Measurements from ENCODE around the gene ZC4H2.
A peak's percentile ranks its signal among the peaks of the same experiment; 100 is the strongest.

ZC4H2 gene

GRCh38 chrX:64977830-64978229 lies 1.6 kb upstream of the ZC4H2 start:
- 75% methylated on average over 2 of the region's 3 CpGs for WGBS (ENCODE audit: insufficient coverage)
- ChIA-PET POLR2A (no interaction called here), CTCF (no interaction called here)
- no peak for DNase-seq
- Histone ChIP-seq H3K27me3 (replicated peaks in 2 of 5; ENCODE audit: control insufficient read depth in 4 of 5, insufficient read depth in 5 of 5, low read length in 4 of 5) (no peaks in the 10 kb centered on the region), H3K27ac (ENCODE audit: insufficient read depth in 1 of 2, low read depth in 1 of 2, low read length in 2 of 2, poor library complexity in 1 of 2, severe bottlenecking in 2 of 2) (no peak overlapping the region), H3K9me3 (ENCODE audit: control extremely low read depth in 1 of 5, control insufficient read depth in 4 of 5, insufficient read depth in 2 of 5, low read depth in 1 of 5, low read length in 4 of 5) (no peaks in the 10 kb centered on the region), H3K4me3 (ENCODE audit: control insufficient read depth in 1 of 7, extremely low read depth in 1 of 7, insufficient read depth in 4 of 7, low read depth in 2 of 7, low read length in 6 of 7) (no peak overlapping the region), H3K36me3 (ENCODE audit: control insufficient read depth in 4 of 4, insufficient read depth in 4 of 4, low read length in 3 of 4) (no peaks in the 10 kb centered on the region), H3K4me1 (ENCODE audit: control extremely low read depth in 1 of 4, control insufficient read depth in 4 of 4, insufficient read depth in 4 of 4, low read length in 3 of 4) (peaks cover 2 to 12% (median 5%) of the 10 kb centered on the region in 4 experiments)

DNA sequence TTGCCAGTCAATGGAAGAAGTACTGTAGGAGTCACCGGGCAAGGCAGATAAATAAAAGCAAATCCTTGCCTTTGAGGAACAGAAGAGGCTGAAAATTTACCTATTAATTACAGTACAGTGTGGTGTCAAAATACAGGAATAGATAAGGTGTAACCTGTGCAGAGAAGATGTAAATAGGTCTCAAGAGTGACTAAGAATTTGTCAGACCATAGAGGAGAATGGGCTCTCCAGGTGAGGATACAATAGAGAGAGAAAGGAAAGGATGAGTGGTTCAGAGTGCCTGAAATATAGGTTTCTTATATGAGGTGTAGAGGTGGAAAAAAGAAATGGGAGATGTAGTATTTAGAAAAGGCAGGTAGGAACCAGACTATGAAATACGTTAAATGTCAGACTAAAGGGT lies 801 bp upstream of the ZC4H2 start:
- no peaks in the 10 kb centered on the region for H3K27me3 ChIP-seq (replicated peaks in 2 of 5; ENCODE audit: control insufficient read depth in 4 of 5, insufficient read depth in 5 of 5, low read length in 4 of 5)
- ChIA-PET CTCF (no interaction called here), POLR2A (no interaction called here)
- H3K36me3 ChIP-seq (ENCODE audit: control insufficient read depth in 4 of 4, insufficient read depth in 4 of 4, low read length in 3 of 4), result peaks cover 0 to 3% (median 0%) of the 10 kb centered on the region in 4 experiments
- peaks cover 2 to 12% (median 5%) of the 10 kb centered on the region in 4 experiments for H3K4me1 ChIP-seq (ENCODE audit: control extremely low read depth in 1 of 4, control insufficient read depth in 4 of 4, insufficient read depth in 4 of 4, low read length in 3 of 4)
- WGBS (ENCODE audit: insufficient coverage), result no CpG with 5 or more reads among the region's 2 CpGs
- peaks cover 0 to 2% (median 0%) of the 10 kb centered on the region in 5 experiments for H3K9me3 ChIP-seq (ENCODE audit: control extremely low read depth in 1 of 5, control insufficient read depth in 4 of 5, insufficient read depth in 2 of 5, low read depth in 1 of 5, low read length in 4 of 5)
- peak overlapping the region in 2 of 7 experiments; percentile 76 to 88 for H3K4me3 ChIP-seq (ENCODE audit: control insufficient read depth in 1 of 7, extremely low read depth in 1 of 7, insufficient read depth in 4 of 7, low read depth in 2 of 7, low read length in 6 of 7)
- DNase-seq, result no peak
- H3K27ac ChIP-seq (ENCODE audit: insufficient read depth in 1 of 2, low read depth in 1 of 2, low read length in 2 of 2, poor library complexity in 1 of 2, severe bottlenecking in 2 of 2), result no peak overlapping the region

DNA sequence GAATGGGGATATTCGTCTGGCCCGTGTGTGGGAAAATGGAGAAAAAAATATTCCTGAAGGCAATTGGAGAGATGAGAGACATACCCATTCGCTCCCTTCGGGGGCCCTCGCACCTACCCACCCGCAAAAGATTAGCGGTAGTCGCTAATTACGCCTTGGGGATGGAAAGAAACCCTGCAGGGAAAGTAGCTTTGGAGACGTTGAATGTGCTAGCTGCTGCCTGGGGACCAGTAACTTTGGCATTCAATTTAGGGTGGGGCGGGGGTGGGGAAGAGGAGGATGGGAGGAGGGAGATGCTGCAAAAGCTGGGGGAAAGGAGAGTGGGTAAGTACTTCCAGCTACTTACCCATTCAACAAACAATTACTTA lies 407 bp upstream of the ZC4H2 start:
- Histone ChIP-seq H3K36me3 (ENCODE audit: control insufficient read depth in 4 of 4, insufficient read depth in 4 of 4, low read length in 3 of 4) (peaks cover 0 to 7% (median 0%) of the 10 kb centered on the region in 4 experiments), H3K9me3 (ENCODE audit: control extremely low read depth in 1 of 5, control insufficient read depth in 4 of 5, insufficient read depth in 2 of 5, low read depth in 1 of 5, low read length in 4 of 5) (peaks cover 0 to 4% (median 0%) of the 10 kb centered on the region in 5 experiments), H3K27me3 (replicated peaks in 2 of 5; ENCODE audit: control insufficient read depth in 4 of 5, insufficient read depth in 5 of 5, low read length in 4 of 5) (no peaks in the 10 kb centered on the region), H3K4me3 (ENCODE audit: control insufficient read depth in 1 of 7, extremely low read depth in 1 of 7, insufficient read depth in 4 of 7, low read depth in 2 of 7, low read length in 6 of 7) (peak overlapping the region; percentile 13 to 88 (median 76)), H3K27ac (ENCODE audit: insufficient read depth in 1 of 2, low read depth in 1 of 2, low read length in 2 of 2, poor library complexity in 1 of 2, severe bottlenecking in 2 of 2) (no peak overlapping the region), H3K4me1 (ENCODE audit: control extremely low read depth in 1 of 4, control insufficient read depth in 4 of 4, insufficient read depth in 4 of 4, low read length in 3 of 4) (peaks cover 2 to 12% (median 5%) of the 10 kb centered on the region in 4 experiments)
- POLR2A ChIA-PET, result no interaction called here
- CTCF ChIA-PET, result no interaction called here
- 40% methylated on average over 1 of the region's 11 CpGs for WGBS (ENCODE audit: insufficient coverage)
- no peak for DNase-seq

DNA sequence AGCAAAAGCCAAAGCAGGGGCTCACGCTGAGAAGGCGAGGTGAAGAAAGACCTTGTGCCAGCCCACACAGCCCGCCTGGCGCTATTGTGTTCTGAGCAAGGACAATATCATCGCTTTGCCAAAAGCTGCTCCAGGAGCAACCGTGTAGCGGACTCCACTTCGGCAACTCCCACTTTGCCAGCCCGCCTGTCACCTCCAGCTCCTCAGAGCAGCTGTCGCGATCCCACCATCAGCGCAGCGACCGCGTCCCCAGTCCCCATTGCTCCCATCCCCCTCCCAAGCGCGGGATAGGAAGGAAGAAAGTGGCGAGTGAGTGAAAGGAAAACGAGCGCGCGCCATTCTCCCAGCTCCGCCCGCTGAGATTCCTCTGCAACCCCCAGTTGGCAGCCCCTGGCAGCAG lies 759 bp downstream of the ZC4H2 start:
- POLR2A ChIA-PET, result no interaction called here
- DNase-seq, result peak; percentile 16 to 59 (median 46)

DNA sequence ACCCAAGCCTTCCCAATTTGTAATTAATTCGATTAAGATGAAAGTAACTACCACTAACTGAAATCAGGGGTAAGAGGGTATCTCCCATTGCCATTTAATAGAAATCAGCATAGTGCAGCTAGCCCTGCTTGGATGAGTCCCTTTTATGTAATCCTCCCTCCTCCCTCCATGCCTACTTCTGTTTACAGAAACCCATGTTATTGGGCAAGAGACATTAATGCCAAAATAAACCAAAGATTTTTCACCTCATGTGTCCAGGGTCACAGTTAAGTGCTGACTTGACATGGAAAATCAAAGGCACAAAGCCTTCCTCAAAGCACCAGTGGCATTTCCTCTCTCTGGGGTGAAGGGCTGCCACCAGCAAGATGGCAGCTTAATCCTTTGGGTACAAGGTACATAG lies 50.8 kb downstream of the ZC4H2 start:
- no peaks in the 10 kb centered on the region for H3K4me1 ChIP-seq (ENCODE audit: control extremely low read depth in 1 of 4, control insufficient read depth in 4 of 4, insufficient read depth in 4 of 4, low read length in 3 of 4)
- no peak for DNase-seq
- H3K27me3 ChIP-seq (replicated peaks in 2 of 5; ENCODE audit: control insufficient read depth in 4 of 5, insufficient read depth in 5 of 5, low read length in 4 of 5), result no peaks in the 10 kb centered on the region
- peaks cover 0 to 3% (median 2%) of the 10 kb centered on the region in 4 experiments for H3K36me3 ChIP-seq (ENCODE audit: control insufficient read depth in 4 of 4, insufficient read depth in 4 of 4, low read length in 3 of 4)
- ChIA-PET POLR2A (no interaction called here), CTCF (no interaction called here)
- no peak overlapping the region for H3K4me3 ChIP-seq (ENCODE audit: control insufficient read depth in 1 of 7, extremely low read depth in 1 of 7, insufficient read depth in 4 of 7, low read depth in 2 of 7, low read length in 6 of 7)
- peaks cover 0 to 3% (median 0%) of the 10 kb centered on the region in 5 experiments for H3K9me3 ChIP-seq (ENCODE audit: control extremely low read depth in 1 of 5, control insufficient read depth in 4 of 5, insufficient read depth in 2 of 5, low read depth in 1 of 5, low read length in 4 of 5)
- no peak overlapping the region for H3K27ac ChIP-seq (ENCODE audit: insufficient read depth in 1 of 2, low read depth in 1 of 2, low read length in 2 of 2, poor library complexity in 1 of 2, severe bottlenecking in 2 of 2)
- no CpG with 5 or more reads among the region's 1 CpG for WGBS (ENCODE audit: insufficient coverage)

More for the DNA sequence above, 759 bp downstream of the ZC4H2 start:
- 22% methylated on average over 15 of the region's 24 CpGs for WGBS (ENCODE audit: insufficient coverage)
- Histone ChIP-seq H3K9me3 (ENCODE audit: control extremely low read depth in 1 of 5, control insufficient read depth in 4 of 5, insufficient read depth in 2 of 5, low read depth in 1 of 5, low read length in 4 of 5) (peaks cover 0 to 4% (median 0%) of the 10 kb centered on the region in 5 experiments), H3K4me3 (ENCODE audit: control insufficient read depth in 1 of 7, extremely low read depth in 1 of 7, insufficient read depth in 4 of 7, low read depth in 2 of 7, low read length in 6 of 7) (peak overlapping the region; percentile 55 to 88 (median 76)), H3K4me1 (ENCODE audit: control extremely low read depth in 1 of 4, control insufficient read depth in 4 of 4, insufficient read depth in 4 of 4, low read length in 3 of 4) (peaks cover 2 to 12% (median 5%) of the 10 kb centered on the region in 4 experiments), H3K36me3 (ENCODE audit: control insufficient read depth in 4 of 4, insufficient read depth in 4 of 4, low read length in 3 of 4) (peaks cover 0 to 8% (median 1%) of the 10 kb centered on the region in 4 experiments), H3K27me3 (replicated peaks in 2 of 5; ENCODE audit: control insufficient read depth in 4 of 5, insufficient read depth in 5 of 5, low read length in 4 of 5) (no peaks in the 10 kb centered on the region), H3K27ac (ENCODE audit: insufficient read depth in 1 of 2, low read depth in 1 of 2, low read length in 2 of 2, poor library complexity in 1 of 2, severe bottlenecking in 2 of 2) (no peak overlapping the region)
- CTCF ChIA-PET, result no interaction called here

- POLR2A ChIA-PET, result no interaction called here
- Histone ChIP-seq H3K4me1 (ENCODE audit: control extremely low read depth in 1 of 4, control insufficient read depth in 4 of 4, insufficient read depth in 4 of 4, low read length in 3 of 4) (no peaks in the 10 kb centered on the region), H3K27ac (ENCODE audit: insufficient read depth in 1 of 2, low read depth in 1 of 2, low read length in 2 of 2, poor library complexity in 1 of 2, severe bottlenecking in 2 of 2) (no peak overlapping the region), H3K4me3 (ENCODE audit: control insufficient read depth in 1 of 7, extremely low read depth in 1 of 7, insufficient read depth in 4 of 7, low read depth in 2 of 7, low read length in 6 of 7) (no peak overlapping the region), H3K9me3 (ENCODE audit: control extremely low read depth in 1 of 5, control insufficient read depth in 4 of 5, insufficient read depth in 2 of 5, low read depth in 1 of 5, low read length in 4 of 5) (no peaks in the 10 kb centered on the region), H3K36me3 (ENCODE audit: control insufficient read depth in 4 of 4, insufficient read depth in 4 of 4, low read length in 3 of 4) (peaks cover 0 to 3% (median 0%) of the 10 kb centered on the region in 4 experiments), H3K27me3 (replicated peaks in 2 of 5; ENCODE audit: control insufficient read depth in 4 of 5, insufficient read depth in 5 of 5, low read length in 4 of 5) (no peaks in the 10 kb centered on the region)
- DNase-seq, result no peak
- CTCF ChIA-PET, result interaction anchor here (1.3 kb wide), 1 partner anchor 543 kb away, joined by 4 read pairs; no protein-coding TSS in a partner anchor
- WGBS (ENCODE audit: insufficient coverage), result 88% methylated on average over 5 of the region's 5 CpGs
These were observed 68.1 kb downstream of the ZC4H2 start for GRCh38 chrX:64908121-64908520.

- no peaks in the 10 kb centered on the region for H3K9me3 ChIP-seq (ENCODE audit: control extremely low read depth in 1 of 5, control insufficient read depth in 4 of 5, insufficient read depth in 2 of 5, low read depth in 1 of 5, low read length in 4 of 5)
- H3K4me3 ChIP-seq (ENCODE audit: control insufficient read depth in 1 of 7, extremely low read depth in 1 of 7, insufficient read depth in 4 of 7, low read depth in 2 of 7, low read length in 6 of 7), result no peak overlapping the region
- CTCF ChIA-PET, result interaction anchor here (1.1 kb wide), 1 partner anchor 451 kb away, joined by 3 read pairs; no protein-coding TSS in a partner anchor
- peaks cover 0 to 3% (median 0%) of the 10 kb centered on the region in 4 experiments for H3K4me1 ChIP-seq (ENCODE audit: control extremely low read depth in 1 of 4, control insufficient read depth in 4 of 4, insufficient read depth in 4 of 4, low read length in 3 of 4)
- peak; percentile 39 to 66 (median 60) for DNase-seq
- no peaks in the 10 kb centered on the region for H3K36me3 ChIP-seq (ENCODE audit: control insufficient read depth in 4 of 4, insufficient read depth in 4 of 4, low read length in 3 of 4)
- H3K27me3 ChIP-seq (replicated peaks in 2 of 5; ENCODE audit: control insufficient read depth in 4 of 5, insufficient read depth in 5 of 5, low read length in 4 of 5), result no peaks in the 10 kb centered on the region
- H3K27ac ChIP-seq (ENCODE audit: insufficient read depth in 1 of 2, low read depth in 1 of 2, low read length in 2 of 2, poor library complexity in 1 of 2, severe bottlenecking in 2 of 2), result no peak overlapping the region
- 79% methylated on average over 8 of the region's 10 CpGs for WGBS (ENCODE audit: insufficient coverage)
- POLR2A ChIA-PET, result no interaction called here
These were observed 81.7 kb downstream of the ZC4H2 start for GRCh38 chrX:64894454-64895038.

Measured in common myeloid progenitor, CD34-positive (primary cell).